ENCODE data around the gene AIFM2.
"Not testable (repeated sequence)": the region's sequence is repeated elsewhere in the genome, so short reads cannot be mapped to it uniquely, and the experiment has no call there.

GRCh38 chr10:70179209-70179608 lies 46.6 kb upstream of the AIFM2 start:
- TF ChIP-seq EZH2 (IDR thresholded peaks at IDR 0.05; ENCODE audit: borderline replicate concordance, low read depth, low read length, severe bottlenecking); CTCF (IDR thresholded peaks at IDR 0.05; ENCODE audit: borderline replicate concordance, extremely low read depth, low read length, poor library complexity, severe bottlenecking): not testable (repeated sequence)

Measured in DND-41 (cell line).